ENCODE measurements around the gene BCL7A. TPM values are rescaled to one million over a fixed set of nuclear protein-coding genes. Genes with fewer than 3 reads are reported as not detected.

Gene BCL7A
- polyA plus RNA-seq, 1 of the 3 experiments (the other 2 are of a cell fraction), result 34.0 TPM

- TF ChIP-seq REST (IDR thresholded peaks at IDR 0.05; ENCODE audit: low read depth, low read length) (no peak), POLR2AphosphoS5 (IDR thresholded peaks at IDR 0.05; ENCODE audit: low read depth, low read length) (no peak), YY1 (IDR thresholded peaks at IDR 0.05; ENCODE audit: low read depth) (no peak), TEAD4 (IDR thresholded peaks at IDR 0.05; ENCODE audit: borderline replicate concordance, insufficient read depth) (no peak)
These were observed 63.9 kb downstream of the BCL7A start (continued) for GRCh38 chr12:122085591-122085990.

- CTCF ChIA-PET, result interaction anchor here (3.5 kb wide), 1 partner anchor 12 kb away, joined by 12 read pairs; no protein-coding TSS in a partner anchor
- WGBS (ENCODE audit: low lambda C conversion rate), result 93% methylated on average over 8 of the region's 8 CpGs
These were observed 64.4 kb downstream of the BCL7A start for GRCh38 chr12:122086116-122086515.

More at GRCh38 chr12:122086116-122086515, 64.4 kb downstream of the BCL7A start:
- Histone ChIP-seq H3K9ac (no peak overlapping the region), H3K27me3 (ENCODE audit: insufficient read depth) (no peaks in the 10 kb centered on the region), H3K4me1 (ENCODE audit: control insufficient read depth in 1 of 2, insufficient read depth in 2 of 2, low read depth in 1 of 2, low read length in 1 of 2) (peaks cover 17 to 21% of the 10 kb centered on the region in 2 experiments), H3K9me2 (no peaks in the 10 kb centered on the region), H3K36me3 (replicated peaks in 1 of 2; ENCODE audit: control insufficient read depth in 1 of 2, insufficient read depth in 2 of 2, low read length in 1 of 2) (peaks cover 9 to 11% of the 10 kb centered on the region in 2 experiments), H2AFZ (ENCODE audit: low read depth) (no peak overlapping the region), H3F3A (replicated peaks; ENCODE audit: insufficient read depth) (peaks cover 30% of the 10 kb centered on the region), H4K20me1 (ENCODE audit: insufficient read depth) (peaks cover 37% of the 10 kb centered on the region), H3K4me3 (ENCODE audit: low read depth in 2 of 2, low read length in 1 of 2) (no peak overlapping the region), H3K79me2 (ENCODE audit: insufficient read depth) (peaks cover 92% of the 10 kb centered on the region), H3K27ac (ENCODE audit: low read depth in 2 of 2, low read length in 1 of 2) (no peak overlapping the region), H3K9me3 (no peaks in the 10 kb centered on the region), H3K4me2 (no peak overlapping the region)
- TF ChIP-seq PBX3 (IDR thresholded peaks at IDR 0.05), result no peak
- TF ChIP-seq CHD2 (IDR thresholded peaks at IDR 0.05; ENCODE audit: low read length, partially characterized antibody), result no peak
- no peak for TF ChIP-seq FOXM1 (IDR thresholded peaks at IDR 0.05; ENCODE audit: low read depth)
- TF ChIP-seq YY1 (IDR thresholded peaks at IDR 0.05; ENCODE audit: low read depth), result no peak
- TF ChIP-seq USF1 (IDR thresholded peaks at IDR 0.05; ENCODE audit: borderline replicate concordance, low read depth), result no peak
- TF ChIP-seq NRF1 (IDR thresholded peaks at IDR 0.05; ENCODE audit: low read depth, low read length), result no peak
- TF ChIP-seq RFX5 (IDR thresholded peaks at IDR 0.05; ENCODE audit: low read length), result no peak
- TF ChIP-seq USF2 (IDR thresholded peaks at IDR 0.05; ENCODE audit: borderline replicate concordance, low read depth, low read length), result no peak
- no peak for TF ChIP-seq GATA2 (CRISPR knock-in tag; IDR thresholded peaks at IDR 0.05)
- TF ChIP-seq TAF1 (IDR thresholded peaks at IDR 0.05; ENCODE audit: borderline replicate concordance, low read depth, low read length), result no peak
- no peak for TF ChIP-seq JUND (IDR thresholded peaks at IDR 0.05)
- TF ChIP-seq FOSL2 (IDR thresholded peaks at IDR 0.05; ENCODE audit: borderline replicate concordance, low read depth), result no peak
- no peak for TF ChIP-seq MXI1 (IDR thresholded peaks at IDR 0.05; ENCODE audit: low read depth, low read length)
- no peak for DNase-seq
- POLR2A ChIA-PET, result no interaction called here
